Endometrial microvascular endothelial cells (primary cell): ENCODE results near the gene CA12. TPM values are rescaled to one million over a fixed set of nuclear protein-coding genes. Genes with fewer than 3 reads are reported as not detected.
"Not testable (repeated sequence)": the region's sequence is repeated elsewhere in the genome, so short reads cannot be mapped to it uniquely, and the experiment has no call there.

Experiments
- in situ Hi-C: cut with HindIII; loops from 2 replicates; pipeline ENCODE4 v1.10.0; 2017; ENCODE audit warnings: low sequenced_read_pairs, low pct_unique_long_range_greater_than_20kb; ENCODE audit errors: inconsistent ontology term
- total RNA-seq: library from RNA; depleted of rRNA; stranded (reverse); fragments of >200 nt; gene quantifications from one replicate; pipeline ENCODE4 v1.2.3, GENCODE V29; 2015; ENCODE audit errors: inconsistent ontology term

Gene CA12
- total RNA-seq, 1 donor from 2014 or later, result 1.3 TPM

DNA sequence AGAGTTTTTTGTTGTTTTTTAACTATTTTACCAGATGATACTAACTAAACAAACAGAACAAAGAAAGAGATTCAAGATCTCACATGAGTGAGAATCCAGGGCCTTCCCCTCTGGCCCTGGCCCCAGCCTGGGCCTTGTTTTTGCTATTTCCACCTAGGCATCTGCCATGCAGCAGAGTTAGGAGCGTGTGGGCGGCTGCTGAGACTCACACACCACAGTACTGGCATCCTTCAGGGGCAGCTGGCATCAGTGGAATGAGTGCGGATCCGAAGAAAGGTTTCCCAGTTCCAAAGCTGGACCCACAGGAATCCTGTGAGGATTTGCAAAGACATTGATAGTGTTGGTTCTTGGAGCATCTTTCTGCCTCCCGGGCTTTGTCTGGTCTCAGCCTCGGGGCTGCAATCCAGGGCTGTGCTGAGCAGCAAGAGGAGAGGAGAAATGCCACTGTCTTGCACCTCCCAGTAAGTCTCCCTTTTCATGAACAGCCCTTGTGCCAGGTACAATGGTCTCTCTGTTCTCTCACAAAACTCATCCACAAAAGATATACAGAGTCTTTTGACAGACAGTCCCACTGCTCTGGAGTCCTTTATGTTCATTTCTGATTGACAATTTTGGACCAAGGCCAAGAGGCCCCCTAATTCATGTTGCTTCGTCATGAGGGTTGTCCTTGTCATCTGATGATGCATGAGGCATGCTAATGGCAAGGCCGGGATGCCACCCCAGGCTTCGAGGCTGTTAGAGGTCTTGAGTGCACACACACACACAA lies 57.7 kb downstream of the CA12 start:
- in situ Hi-C loops, result no loop called here

DNA sequence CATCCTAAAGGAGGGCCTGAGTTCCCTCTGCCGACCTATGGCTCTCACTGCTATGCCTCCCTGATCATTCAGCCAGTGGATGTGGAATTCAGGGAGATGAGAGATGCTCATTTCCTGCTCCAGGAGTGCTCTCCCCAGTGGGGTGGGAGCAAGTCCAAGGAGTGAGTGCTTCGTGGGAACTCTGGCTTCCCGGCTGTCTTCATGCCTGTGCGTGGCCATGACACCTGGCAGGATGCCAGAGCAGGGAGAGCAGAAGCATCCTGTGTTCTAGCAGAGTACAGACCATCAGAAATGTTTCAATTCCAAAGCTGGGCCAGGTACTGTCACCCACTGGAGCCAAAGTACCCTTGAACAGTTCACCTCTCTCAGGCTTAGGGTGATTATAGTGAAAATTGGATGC lies 59.1 kb downstream of the CA12 start:
- in situ Hi-C loops, result no loop called here

DNA sequence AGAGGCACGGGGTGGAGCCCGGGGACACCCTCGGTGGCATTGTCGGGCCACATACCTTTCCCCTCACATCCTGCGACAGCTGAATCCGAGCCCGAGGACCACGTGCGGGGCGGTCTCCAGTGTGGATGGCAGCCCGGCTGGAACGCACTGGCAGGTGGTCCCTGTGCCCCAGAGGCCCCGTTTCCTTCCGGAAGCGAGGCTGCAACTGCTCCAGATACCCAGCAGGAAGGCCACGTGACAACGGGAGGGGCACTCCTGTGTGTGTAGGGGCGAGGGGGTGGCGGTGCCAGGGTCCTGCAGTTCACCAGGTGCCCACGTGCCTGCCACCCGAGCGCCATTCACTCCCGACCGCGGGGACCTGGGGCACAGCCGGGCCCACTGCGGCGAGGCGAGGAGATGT lies 60.2 kb downstream of the CA12 start:
- in situ Hi-C loops, result no loop called here

DNA sequence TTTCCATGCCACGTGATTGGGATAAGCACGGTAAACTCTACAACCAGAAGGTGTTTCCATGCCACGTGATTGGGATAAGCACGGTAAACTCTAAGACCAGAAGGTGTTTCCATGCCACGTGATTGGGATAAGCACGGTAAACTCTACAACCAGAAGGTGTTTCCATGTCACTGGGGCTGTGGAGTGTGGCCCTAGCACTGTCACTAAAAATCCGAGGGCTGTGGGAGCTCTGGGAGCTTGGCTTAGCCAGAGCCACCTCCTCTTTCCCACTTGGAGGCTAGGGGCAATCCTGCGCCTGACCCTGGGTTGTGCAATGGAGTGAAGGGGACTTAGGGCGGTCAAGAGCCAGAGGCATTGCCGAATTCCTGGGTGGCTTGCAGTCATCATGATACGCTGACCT lies 60.7 kb downstream of the CA12 start:
- in situ Hi-C loops, result not testable (repeated sequence)

DNA sequence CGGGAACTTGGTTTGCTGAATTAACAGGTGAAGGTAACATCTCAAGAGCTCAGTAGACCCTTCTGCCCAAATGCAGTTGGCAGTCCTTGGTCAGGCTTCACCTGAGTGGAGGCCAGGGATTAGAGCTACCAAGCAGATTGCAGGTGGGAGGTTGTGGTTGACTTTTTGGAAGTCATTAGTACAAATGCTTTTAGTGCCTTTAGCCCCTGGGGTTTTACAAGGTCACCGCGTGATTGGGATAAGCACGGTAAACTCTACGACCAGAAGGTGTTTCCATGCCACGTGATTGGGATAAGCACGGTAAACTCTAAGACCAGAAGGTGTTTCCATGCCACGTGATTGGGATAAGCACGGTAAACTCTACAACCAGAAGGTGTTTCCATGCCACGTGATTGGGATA lies 61.2 kb downstream of the CA12 start:
- in situ Hi-C loops, result not testable (repeated sequence)

DNA sequence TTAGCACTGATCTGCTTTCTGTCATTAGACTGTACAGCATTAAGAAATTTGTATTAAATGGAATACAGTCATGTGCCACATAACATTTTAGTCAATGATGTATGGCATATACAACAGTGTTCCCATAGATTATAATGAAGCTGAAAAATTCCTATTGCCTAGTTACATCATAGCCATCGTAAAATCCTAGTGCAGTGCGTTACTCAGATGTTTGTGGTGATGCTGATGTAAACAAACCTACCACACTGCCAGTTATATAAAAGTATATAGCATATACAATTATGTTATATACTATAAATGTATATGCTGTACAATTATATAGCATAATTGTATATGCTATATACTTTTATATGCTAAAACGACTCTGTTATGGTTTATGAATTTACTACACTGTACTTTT lies 62.6 kb downstream of the CA12 start:
- in situ Hi-C loops, result no loop called here

DNA sequence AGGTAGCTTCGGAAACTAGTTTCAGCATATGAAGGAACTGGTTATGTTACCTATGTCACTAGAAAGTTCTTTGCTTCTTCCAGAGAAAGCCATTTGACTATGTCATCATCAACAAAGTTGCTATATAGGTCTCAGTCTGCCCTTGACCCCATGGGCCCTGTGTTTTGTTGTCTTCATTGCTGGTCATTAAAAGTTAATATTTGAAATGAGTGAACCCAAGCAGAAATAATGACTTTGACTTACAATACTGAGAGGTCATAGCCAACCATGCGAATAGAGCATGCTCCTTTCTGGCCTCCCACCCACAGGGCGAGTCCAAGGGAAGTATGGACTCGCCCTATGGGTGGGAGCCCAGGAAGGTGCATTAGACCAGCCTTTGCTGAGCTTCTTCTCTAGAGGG lies 63.3 kb downstream of the CA12 start:
- in situ Hi-C loops, result no loop called here

DNA sequence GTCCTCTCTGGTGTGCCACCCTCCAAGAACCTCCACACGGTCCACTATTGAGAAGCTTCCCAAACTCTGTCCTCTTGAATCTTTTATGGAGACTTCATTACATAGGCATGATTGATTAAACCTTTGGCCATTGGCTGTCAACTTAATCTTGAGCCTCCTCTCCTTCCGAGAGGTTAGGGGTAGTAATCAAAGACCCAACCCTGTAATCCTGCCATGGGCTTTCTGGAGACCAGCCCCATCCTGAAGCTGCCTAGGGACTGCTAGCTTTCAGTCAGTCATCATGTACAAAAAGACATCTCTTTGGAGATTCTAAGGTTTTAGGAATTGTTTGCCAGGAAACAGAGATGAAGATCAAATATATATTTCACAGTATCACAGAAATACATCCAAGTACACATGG lies 67.2 kb downstream of the CA12 start:
- in situ Hi-C loops, result no loop called here

DNA sequence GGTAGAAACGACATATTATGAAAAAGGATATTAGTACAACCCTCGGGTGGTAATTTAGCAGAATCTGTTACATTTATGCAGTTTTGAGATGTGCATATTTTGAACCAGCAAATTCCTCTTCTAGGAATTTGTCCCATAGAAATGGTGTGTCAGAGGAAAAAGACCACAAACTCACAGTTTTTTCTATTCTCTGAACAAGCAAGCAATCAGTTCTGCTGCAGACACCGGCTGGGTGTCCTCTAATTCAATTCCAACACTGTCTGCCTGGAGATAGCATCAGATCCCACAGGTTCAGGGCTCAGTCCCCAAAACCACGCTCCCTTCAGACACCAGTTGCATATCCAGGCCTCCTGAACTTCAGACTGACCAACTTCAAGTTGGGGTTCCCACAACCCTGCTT lies 67.8 kb downstream of the CA12 start:
- in situ Hi-C loops, result no loop called here

DNA sequence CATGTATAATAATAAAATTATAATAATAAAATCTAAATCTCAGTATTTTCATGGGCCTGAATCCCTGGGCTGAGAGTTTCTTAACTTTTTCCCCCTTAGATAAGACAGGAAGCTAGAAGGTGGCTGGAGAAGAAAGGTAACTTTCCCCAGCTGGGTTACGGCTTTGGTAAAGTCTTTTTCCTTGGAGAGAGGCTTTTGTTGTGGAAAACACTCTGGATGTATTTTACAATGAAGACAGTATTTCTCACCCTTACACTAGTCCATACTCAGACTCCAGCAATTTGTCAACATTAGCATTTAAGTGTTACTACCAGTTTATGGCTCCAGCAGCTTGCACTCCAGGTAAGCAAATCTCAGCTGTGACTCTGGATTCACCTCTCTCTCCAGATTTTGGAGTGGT lies 69.4 kb downstream of the CA12 start:
- in situ Hi-C loops, result no loop called here

DNA sequence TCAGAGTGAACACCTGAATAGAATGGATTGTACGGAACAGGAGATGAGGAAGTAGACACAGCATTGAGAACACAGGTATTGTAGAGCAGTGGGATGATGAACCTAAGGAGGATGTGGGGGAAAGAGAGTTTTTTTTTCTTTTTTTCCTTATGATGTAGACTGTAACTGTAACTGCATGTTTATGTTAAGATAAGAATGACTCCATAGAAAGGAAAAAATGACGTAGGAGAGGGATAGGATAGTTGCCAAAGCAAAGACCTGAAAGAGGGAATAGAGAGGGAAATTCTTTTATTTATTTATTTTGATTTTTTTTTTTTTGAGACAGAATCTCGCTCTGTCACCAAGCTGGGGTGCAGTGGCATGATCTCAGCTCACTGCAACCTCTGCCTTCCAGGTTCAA lies 71.0 kb downstream of the CA12 start:
- in situ Hi-C loops, result no loop called here

DNA sequence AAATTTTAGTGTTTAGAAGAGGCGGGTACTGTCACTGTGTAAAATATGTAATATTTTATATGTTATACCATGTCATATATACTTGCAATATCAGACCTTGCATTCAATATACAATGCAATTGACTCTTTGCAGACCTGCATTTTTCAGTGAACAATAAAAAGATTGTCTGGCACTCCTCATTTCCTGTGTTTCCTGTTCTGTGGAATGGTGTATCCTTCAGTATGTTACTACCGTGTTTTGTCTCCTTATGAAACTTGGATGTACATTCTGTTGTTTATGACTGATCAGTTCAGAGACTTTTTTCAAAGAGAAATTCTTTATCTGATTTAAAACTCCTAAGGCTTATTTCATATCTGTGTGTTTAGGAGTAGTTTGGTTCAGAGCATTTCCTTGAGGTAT lies 72.7 kb downstream of the CA12 start:
- in situ Hi-C loops, result no loop called here

DNA sequence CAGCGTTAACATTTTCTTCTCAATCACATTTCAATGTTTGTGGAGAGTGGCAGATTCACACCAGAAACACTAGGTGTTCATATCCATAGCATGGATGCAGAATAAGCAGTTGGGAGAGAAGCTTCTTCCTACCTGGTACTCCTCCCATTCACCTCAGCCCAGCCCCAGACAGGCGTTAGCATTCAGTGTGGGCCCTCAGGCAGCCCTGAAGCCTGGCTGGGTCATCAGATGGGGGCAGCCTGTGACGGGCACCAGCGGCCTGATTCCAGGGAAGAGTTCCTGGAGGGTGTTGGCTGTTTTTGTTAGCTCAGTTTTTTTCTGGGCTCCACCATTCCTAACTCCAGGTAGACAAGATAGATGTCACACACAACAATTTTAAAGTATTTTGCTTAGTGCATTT lies 73.2 kb downstream of the CA12 start:
- in situ Hi-C loops, result no loop called here

DNA sequence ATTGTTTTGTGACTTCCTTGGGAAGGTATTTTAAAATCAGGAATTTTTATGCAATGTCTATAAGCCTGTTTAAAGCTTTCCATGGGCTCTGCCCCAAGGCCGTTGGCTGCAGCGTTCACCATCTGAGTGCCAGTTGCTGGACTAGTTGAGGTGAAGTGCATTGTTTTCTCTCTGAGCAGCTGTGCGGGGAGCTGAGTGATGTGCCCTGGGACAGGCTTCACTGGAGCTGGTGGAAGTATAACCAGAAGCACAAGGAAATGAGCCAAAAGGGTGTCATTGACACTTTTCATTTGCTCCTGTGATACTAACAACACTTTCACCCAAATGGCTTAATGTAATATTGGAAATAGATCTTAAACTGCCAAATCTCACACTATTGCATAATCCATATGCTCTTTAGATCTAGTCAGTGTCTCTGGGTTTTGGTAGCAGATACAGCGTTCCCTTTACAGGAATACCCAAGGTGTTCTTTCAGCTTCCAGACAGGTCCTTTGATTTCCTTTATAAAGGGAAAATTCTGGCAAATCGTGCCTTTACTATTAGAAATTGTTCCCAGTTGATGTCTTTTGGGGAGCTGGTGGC lies 75.1 kb downstream of the CA12 start:
- in situ Hi-C loops, result no loop called here

DNA sequence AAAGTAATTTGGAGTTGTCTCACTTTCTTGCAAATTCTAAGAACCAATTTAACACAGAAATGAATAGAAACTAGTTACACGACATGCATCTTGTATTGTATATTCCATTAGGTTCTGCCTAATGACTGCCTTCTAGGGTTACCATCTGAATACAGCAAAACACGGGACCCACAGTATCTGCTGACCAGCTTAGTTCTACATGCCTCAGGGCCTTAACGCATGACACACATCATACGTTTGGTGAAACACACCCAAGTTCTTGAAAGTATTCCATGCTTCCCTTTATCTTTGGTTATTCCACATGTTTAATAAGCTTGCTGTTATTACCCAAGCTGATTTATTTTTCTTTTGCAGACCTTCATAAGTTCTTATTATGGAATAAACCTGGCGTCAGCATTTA lies 76.4 kb downstream of the CA12 start:
- in situ Hi-C loops, result no loop called here

DNA sequence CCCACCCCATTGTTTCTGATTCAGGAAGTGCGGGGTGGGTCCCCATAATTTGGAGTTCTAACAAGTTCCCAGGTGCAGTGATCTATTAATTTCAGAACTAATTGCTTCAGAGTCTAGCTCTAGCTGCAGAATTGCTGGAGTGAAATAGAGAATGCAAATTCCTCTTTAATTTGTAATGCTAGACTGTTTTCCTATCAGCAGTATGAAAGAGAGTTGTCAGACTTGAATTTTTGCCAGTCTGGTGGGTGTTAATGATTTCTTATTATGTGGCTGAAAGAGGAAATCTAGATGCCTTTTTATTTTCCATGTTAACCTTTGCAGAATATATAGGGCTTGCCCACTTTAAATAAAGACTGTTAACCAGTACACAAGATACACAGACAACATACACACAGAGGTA lies 80.6 kb downstream of the CA12 start:
- in situ Hi-C loops, result no loop called here

DNA sequence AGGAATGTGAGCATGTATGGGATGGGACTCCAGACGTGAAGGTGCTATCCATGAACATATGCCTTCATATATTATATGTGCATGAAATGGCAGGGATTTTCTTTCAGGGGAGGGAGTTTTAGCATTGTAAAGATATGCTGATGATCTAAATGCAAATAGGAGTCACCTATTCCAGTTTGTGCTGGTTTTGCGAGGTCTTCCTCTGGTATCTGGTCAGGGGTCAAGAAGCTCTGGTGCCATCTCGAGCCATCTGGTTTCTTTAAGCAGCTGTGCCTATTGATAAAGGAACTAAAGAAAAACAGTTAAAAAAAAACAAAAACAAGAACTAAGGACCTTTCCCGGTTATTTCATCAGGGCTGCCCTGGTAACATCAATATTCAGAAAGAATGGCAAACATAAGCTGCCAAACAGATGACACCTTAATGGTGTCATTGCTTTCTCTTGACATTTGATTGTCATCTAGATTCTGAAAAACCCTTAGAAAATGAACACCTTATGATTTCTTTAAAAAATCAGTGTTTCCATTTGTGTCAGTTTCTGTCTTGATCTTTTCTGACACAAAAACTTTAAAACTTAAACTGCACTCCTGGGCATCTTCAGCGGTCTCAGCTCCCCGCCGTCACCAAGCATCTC lies 81.6 kb downstream of the CA12 start:
- in situ Hi-C loops, result no loop called here

DNA sequence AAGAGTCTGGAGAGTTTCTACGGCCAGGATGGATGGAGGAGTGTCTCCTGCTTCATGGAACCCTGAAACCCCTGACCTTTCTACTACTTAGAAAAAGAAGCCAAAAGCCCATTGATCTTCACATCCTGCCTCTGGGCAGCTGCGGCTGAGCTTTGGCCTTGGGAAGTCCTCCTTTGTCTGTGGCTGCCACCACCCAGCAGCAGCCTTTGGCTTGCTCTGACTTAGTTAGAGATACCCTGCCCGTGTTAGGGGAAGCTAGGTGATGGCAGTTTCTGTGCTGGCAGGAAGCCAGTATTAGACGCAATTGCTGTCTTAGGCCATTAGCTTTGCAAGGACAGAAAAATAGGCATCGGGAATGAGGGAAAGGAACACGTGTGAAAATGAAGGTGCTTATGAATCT lies 85.5 kb downstream of the CA12 start:
- in situ Hi-C loops, result no loop called here

DNA sequence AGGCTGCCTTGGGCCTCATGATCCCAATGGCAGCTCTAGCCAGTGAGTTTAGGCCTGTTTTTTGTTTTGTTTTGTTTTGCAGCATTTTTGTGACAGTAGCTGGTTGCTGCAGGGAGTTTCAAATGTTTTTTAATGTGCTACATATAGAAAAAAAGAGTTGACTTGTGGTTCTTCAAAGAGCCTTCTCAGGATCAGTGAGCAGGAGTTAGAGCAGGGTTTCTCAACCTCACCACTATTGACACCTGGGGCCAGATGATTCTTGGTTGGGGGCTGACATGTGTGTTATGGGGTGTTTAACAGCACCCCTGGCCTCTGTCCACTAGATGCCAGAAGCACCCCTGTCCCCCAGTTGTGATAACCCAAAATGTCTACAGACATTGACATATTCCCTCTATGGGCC lies 86.3 kb downstream of the CA12 start:
- in situ Hi-C loops, result no loop called here

DNA sequence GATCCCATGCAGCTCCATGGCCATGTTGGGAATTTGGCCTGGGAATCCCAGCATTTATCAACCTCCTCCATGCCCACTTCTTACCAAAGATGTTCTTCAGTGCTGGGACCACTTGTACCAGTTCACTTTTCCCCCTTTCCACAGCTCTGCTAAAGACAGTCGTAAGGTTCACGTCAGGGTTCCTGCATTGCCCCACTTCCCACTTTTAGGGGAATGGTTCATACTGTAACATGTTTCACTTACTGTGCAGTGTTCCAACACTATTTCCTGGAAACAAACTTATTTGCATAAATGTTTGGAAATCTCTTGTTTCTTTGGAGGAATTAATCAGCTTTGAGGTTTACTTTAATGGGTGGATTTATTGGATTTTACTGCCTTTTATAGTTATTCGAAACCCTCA lies 87.3 kb downstream of the CA12 start:
- in situ Hi-C loops, result no loop called here
